GM23248 (cell line): ENCODE measurements around the gene PRICKLE3.

Experiments
- EZH2 ChIP-seq: fragments of 200-600 bp; sonication (generic); IDR thresholded peaks from 2 replicates; pipeline ENCODE4 v1.6.1; 2018; ENCODE audit warnings: antibody characterized with exemption, mild to moderate bottlenecking; ENCODE audit not compliant: insufficient read depth, poor library complexity, severe bottlenecking
- EZH2phosphoT487 ChIP-seq: fragments of 200-600 bp; sonication (generic); IDR thresholded peaks from 2 replicates; pipeline ENCODE4 v1.6.1; 2018; ENCODE audit warnings: antibody characterized with exemption, moderate library complexity, mild to moderate bottlenecking, low read depth; ENCODE audit not compliant: insufficient read depth

GRCh38 chrX:49183701-49184281 is 2.4 kb downstream of the PRICKLE3 start:
- TF ChIP-seq EZH2 (no peak), EZH2phosphoT487 (no peak)
